NOMO-1 treated with DMSO at 0.1 percent for 48 hours (cell line): ENCODE measurements around the gene TPST2.
A peak's percentile ranks its signal among the peaks of the same experiment; 100 is the strongest.

Experiments used
- DNase-seq: peaks from one replicate; lab custom pipeline; 2025; ENCODE audit not compliant: unreplicated experiment; lab: John Stamatoyannopoulos, UW

Gene TPST2

DNA sequence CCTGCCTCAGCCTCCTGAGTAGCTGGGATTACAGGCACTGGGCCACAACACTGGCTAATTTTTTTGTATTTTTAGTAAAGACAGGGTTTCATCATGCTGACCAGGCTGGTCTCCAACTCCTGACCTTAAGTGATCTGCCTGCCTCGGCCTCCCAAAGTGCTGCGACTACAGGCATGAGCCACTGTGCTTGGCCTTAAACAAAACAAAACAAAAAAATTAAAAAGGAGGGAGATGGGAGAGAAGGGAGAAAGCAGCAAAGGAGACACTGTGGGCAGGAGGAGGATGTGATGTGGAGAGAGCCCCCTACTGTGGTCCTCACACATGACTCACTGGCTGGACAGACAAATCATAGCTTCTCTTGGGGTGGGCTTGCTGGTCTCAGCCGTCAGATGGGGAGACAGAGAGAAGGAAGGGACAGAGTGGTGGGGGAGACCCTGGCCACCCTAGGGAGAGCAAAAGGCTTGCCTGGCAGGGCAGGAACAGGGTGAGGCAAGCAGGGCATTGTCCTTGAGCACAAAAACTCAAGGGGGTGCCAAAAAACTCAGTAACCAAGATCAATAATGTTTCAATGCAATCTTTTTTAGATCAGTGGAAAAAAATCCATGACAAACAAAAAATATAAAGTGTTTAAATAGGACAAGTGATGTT lies 31.6 kb downstream of the TPST2 start:
- DNase-seq: no peak

- DNase-seq: no peak
These were observed 33.0 kb downstream of the TPST2 start for GRCh38 chr22:26556904-26557303.

GRCh38 chr22:26555478-26555877 lies 34.5 kb downstream of the TPST2 start:
- no peak for DNase-seq

DNA sequence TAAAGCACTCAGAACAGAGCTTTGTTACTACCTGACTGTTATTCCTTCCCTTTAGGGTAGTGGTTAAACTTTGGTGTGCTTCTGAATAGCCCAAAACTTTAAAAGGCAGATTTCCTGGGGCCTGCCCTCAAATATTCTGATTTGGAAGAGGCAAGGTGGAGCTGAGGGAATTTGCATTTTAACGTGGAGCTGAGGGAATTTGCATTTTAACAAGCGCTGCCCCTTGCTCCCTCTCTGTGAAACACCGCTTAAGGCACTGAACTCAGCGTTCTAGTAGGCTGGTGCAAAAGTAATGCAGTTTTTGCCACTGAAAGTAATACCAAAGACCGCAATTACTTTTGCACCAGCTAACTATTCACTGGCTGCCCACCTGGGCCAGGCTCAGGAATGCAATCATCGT lies 35.0 kb downstream of the TPST2 start:
- no peak for DNase-seq

DNA sequence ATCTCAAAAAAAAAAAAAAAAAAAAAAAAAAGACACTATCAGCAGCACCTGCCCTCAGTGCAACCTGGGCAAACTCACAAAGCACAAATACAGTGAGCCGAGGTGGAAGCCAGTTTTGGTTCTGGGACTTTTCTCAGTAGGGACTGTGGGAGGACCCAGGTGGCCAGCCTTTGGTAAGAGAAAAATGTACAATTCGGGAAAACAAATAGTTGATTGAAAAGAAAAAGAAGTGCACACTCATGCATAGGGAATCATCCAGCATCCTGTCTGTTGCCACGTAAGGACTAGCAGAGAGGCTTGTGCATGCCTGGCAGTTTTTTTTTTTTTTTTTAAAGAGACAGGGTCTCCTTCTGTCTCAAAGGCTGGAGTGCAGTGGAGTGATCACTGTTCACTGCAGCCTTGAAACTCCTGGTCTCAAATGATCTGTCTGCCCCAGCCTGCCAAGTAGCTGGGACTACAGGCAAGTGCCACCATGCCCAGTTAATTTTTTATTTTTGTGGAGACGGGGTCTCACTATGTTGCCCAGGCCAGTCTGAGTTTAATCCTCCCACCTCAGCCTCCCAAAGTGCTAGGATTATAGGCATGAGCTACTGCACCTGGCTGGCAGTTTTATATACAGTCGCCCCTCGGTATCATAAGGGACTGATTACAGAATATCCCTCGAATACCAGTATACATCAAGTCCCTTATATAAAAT lies 36.7 kb downstream of the TPST2 start:
- no peak for DNase-seq

DNA sequence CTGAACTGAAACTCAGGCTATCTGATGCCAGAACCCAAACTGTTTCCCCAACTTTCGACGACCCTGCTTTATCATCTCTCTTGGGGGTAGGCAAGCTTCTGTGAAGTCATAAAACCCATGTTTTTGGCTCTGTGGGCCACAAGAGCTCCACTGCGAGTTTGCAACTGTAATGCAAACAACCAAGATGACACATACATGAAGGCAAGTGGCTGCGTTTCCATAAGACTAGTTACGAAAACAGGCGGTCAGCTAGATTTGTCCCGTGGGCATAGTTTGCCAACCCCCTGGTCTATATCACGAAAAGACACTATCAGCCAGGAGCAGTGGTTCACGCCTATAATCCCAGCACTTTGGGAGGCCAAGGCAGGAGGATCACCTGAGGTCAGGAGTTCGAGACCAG lies 37.5 kb downstream of the TPST2 start:
- no peak for DNase-seq

DNA sequence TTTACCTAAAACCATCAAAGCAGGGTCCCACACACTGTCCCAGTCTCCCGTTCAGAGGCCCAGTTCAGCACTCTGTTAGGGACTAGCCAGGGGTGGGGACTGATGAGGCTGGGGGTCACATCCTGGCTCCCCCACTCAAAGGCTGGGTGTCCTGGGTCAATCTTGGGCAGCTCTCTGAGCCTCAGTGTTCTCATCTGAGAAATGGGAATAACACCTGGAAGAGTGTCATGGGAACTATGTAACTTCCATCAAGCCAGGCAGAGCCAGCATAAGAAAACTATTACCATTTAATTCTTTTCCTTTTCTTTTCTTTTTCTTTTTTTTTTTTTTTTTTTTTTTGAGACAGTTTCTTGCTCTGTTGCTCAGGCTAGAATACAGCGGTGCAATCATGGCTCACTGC lies 38.4 kb downstream of the TPST2 start:
- no peak for DNase-seq

- no peak for DNase-seq
These were observed 39.4 kb downstream of the TPST2 start for GRCh38 chr22:26550498-26551033.

- DNase-seq: no peak
These were observed 39.9 kb downstream of the TPST2 start for GRCh38 chr22:26549902-26550497.

DNA sequence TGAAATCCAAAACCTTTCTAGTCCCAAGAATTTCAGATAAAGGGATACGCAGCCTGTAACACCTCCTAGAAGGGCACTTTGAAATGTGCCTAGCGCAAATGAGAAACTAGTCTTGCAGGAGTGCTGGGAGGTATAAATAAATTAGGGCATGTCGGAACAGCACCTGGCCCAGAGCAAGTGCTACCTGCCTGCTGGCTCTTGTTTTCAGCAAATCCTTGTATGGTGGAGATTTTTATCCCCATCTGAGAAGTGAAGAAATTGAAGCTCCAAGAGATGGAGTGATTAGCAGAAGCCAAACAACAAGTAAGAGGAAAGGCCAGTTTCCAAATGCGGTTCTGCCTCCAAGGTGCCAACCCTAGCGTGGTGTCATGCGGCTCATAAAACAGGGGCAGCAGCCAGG lies 40.9 kb downstream of the TPST2 start:
- no peak for DNase-seq

DNA sequence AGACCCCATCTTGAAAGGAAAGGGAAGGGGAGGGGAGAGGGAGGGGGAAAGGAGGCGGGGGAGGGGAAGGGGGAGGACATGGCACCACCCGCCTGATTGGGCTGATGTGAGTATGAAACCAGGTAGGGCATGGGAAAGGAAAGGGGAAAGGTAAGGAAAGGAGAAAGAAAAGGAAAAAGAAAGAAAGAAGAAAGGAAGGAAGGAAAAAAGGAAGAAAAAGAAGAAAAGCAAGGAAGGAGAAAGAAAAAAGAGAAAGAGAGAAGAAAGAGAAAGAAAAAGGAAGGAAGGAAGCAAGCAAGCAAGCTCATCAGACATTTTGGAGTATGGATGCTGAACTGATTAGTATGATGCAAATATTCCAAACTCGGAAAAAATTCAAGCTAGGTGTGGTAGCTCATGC lies 41.6 kb downstream of the TPST2 start:
- no peak for DNase-seq

DNA sequence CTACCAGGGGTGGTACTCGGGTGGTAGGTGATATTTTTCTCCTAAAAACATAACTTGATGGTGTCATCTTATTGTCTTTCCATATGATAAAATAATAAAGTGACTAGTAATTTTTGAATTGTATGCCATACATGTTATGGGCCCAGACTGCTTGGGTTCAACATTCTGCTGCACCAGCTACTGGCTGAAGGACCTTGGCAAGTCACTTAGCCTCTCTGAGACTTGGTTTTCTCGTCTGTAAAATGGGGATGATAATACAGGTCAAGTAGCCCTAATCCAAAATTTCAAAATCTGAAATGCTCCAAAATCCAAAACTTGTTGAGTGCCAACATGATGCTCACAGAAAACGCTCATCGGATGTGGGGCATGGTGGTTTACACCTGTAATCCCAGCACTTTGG lies 42.1 kb downstream of the TPST2 start:
- no peak for DNase-seq

- peak; percentile 9 for DNase-seq
These were observed 42.5 kb downstream of the TPST2 start for GRCh38 chr22:26547426-26547825.

DNA sequence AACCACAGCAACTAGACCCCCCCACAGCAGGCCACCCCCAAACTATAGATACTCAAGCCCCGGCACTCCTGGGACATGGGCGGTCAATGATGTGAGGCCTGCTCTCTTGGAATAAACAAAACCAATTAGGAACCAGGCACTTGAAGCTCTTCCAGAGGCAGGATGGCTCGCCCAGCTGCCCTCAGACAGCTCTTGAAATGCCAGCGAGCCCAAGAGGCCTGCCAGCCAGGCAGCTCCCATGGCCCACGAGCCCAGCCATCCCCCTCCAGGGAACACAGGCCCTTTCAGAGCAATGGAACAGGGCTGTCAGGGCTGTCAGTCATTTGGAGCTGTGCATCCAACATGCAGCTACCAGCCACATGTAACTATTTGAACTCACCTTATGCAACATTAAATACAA lies 43.6 kb downstream of the TPST2 start:
- DNase-seq: no peak

- no peak for DNase-seq
These were observed 44.1 kb downstream of the TPST2 start for GRCh38 chr22:26545827-26546226.

DNA sequence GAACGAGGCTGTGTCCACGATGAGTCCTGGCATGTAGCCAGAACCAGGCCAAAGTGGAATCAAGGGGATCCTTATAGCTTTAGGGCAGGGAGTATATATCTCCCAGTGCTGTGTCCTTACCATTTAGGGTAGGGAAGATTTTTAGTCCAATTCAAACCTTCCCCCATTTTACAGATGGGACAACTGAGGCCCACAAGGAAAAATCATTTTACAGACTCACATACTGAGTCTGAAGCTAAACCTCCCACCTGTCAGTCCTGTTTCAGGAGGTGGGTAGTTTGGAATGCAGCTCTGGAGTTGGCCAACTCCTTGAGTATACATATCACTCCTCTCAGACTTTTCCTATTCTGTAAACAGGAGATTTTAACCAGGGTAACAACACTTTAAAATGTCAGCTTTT lies 44.5 kb downstream of the TPST2 start:
- no peak for DNase-seq

GRCh38 chr22:26544489-26544888 lies 45.4 kb downstream of the TPST2 start:
- DNase-seq: no peak

DNA sequence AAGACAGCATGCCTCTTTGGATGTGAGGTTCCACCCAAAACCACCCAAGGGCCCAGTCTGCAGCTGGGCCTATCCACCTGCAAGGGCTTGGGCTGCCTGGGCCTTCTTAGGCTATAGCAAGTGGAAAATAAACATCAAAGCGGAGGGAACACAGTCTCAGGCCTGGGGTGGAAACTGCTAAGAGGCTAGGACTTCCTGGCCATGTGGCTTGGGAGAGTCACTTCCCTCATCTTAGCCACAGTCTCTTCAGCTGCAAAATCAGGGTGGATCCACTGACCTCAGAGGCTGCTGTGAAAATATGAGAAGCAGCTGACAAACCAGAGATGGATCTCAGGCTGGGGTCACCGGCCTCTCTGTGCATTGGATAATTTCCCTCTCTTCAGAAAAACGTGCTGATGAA lies 47.1 kb downstream of the TPST2 start:
- DNase-seq: peak; percentile 45

- no peak for DNase-seq
These were observed 48.6 kb downstream of the TPST2 start for GRCh38 chr22:26541167-26541819.

DNA sequence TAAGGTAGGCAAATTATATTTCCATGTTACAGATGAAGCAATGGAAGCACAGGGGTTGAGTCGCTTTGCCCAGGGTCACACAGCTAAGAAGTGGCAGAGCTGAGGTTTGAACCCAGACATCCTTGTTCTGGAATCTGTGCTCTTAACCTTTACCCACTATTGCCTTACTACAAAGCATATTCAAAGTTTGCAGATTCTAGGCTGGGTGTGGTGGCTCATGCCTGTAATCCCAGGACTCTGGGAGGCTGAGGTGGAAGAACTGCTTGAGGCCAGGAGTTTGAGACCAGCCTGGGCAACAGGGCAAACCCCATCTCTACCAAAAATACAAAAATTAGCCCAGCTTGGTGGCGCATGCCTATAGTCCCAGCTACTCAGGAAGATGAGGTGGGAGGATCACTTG lies 49.8 kb downstream of the TPST2 start:
- no peak for DNase-seq

DNA sequence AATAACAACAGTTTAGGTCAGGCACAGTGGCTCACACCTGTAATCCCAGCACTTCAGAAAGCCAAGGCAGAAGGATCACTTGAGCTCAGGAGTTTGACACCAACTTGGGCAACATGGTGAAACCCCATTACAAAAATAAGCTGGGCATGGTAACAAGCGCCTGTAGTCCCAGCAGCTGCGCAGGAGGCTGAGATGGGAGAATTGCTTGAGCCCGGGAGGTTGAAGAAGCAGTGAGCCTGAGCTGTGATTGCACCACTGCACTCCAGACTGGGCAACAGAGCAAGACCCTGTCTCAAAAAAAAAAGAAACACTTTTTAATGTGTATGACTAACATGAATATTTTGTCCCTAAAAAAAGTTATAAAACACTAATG lies 53.2 kb downstream of the TPST2 start:
- no peak for DNase-seq
